ENCODE data around the gene WIPI1.
A peak's percentile ranks its signal among the peaks of the same experiment; 100 is the strongest.

The WIPI1 gene

GRCh38 chr17:68460715-68461114 is 3.4 kb upstream of the WIPI1 start:
- no peak for DNase-seq (ENCODE audit: low read depth, low spot score)

- no peak for DNase-seq (ENCODE audit: low read depth, low spot score)
Observed at GRCh38 chr17:68460146-68460545, 2.9 kb upstream of the WIPI1 start.

- DNase-seq (ENCODE audit: low read depth, low spot score) = no peak
Observed at GRCh38 chr17:68459037-68459639, 1.8 kb upstream of the WIPI1 start.

DNA sequence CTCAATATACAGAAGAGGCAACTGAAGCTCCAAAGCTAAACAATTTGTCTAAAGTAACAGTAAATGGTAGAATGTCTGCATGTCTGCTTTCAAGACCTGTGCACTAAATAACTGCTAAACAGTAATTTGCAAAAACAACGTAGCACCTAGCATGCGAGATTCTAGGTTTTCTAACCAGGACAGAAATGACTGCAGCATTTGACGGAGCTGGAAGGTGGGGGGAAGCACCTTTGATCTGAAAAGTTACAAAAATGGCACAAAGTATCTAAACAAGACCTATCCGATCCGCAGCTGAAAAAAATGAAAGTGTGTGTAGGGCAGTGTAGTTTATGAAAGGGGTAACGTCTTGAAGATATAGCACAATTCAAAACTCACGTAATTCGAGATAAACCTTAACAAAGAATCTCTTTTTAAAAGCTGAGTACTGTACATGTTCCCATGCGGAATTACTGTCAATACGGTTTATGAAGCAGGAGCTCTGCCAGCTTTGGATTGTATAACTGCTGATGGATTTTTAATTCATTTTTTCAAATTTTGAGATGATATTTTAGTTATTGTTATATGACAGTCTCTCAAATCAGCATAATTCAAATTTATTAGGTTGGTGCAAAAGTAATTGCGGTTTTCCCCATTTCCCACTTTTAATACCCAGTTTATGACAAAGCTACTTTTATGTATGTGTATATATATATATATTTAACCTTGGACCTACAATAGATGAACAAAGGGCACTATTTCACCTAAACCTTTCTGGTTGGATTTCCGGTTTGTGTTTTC is 1.2 kb upstream of the WIPI1 start:
- DNase-seq (ENCODE audit: low read depth, low spot score) = no peak

DNA sequence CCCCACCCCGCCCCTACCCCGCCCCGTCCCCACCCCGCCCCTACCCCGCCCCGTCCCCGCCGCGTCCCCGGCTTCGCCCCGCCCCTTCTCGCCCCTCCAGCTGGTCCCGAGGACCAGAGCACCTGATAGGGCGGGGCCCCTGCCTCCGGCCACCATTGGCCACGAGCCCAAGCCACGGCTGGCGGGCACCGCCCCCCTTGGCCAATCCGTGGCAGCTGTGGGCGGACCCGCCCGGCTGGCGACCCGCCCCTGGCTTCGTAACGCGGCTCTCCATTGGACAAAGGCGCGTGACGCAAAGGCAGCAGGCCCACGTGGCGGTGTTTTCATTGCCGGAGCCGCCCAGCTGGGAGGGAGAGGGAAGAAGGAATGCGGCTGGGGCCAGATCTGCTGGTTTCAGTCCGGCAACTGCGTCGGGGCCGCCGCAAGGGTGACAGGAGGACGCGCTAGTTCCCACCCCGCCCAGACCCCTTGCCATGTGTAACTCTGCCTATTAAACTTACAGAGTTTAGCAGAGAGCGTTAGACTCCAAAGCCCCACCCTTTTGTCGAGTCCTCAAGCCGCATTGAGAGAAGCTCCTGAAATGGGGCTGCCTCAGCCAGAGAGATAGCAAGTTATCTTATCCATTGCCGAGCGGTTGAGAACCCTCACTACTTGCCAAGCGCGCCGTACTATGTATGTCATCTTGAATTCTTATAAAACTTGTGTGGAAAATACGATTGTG is 403 bp upstream of the WIPI1 start:
- DNase-seq (ENCODE audit: low read depth, low spot score) = peak; percentile 98

GRCh38 chr17:68456339-68457167 is 743 bp downstream of the WIPI1 start:
- DNase-seq (ENCODE audit: low read depth, low spot score) = peak; percentile 70

DNA sequence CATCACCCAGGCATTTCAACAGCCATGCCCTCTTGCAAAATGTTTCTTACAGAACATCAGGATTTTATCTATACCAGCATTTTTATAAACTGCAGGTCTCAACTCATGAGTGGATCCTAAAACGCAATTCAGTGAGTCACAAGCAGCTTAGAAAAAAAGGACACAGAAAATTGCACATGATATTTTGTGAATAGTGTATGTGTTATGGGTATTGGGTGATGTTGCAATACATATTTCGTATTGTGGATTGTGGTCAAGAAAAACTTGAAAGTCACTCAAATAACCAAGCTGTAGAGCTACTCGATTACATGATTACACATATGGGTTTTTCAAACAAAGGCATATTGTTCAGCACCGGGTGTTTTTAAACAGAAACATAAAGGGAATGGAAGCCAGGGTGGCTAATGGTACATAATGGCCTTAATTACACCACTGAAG is 1.4 kb downstream of the WIPI1 start:
- DNase-seq (ENCODE audit: low read depth, low spot score) = no peak

- no peak for DNase-seq (ENCODE audit: low read depth, low spot score)
Observed at GRCh38 chr17:68453991-68454665, 3.2 kb downstream of the WIPI1 start.

DNA sequence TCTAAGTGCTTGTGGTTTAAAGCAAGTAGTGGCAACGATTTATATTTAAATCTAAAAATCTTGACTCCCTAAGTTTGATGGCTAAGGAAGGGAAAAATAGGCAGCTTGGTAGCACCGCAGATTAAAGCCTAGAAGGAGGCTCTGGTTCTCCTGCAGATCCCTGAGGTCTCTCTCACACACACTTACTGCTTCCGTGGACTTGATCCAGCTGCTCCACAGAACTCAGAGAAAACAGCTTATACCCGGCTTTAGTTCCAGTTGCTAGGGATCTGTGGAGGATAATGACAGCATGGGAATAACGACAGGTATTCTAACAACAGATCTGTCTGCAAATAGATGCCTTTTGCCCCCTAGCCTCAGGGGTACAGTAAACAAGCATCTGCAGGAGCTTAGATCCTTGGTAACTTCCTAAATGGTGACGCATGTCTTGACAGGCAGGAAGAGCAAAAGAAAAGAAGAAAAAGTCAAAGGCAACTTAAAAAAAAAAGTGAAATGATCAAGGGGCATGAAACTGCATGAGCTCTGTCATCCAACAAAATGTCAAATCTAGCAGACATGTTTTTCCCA is 4.5 kb downstream of the WIPI1 start:
- no peak for DNase-seq (ENCODE audit: low read depth, low spot score)

GRCh38 chr17:68451670-68452354 is 5.5 kb downstream of the WIPI1 start:
- DNase-seq (ENCODE audit: low read depth, low spot score) = no peak

GRCh38 chr17:68450801-68451200 is 6.5 kb downstream of the WIPI1 start:
- no peak for DNase-seq (ENCODE audit: low read depth, low spot score)

DNA sequence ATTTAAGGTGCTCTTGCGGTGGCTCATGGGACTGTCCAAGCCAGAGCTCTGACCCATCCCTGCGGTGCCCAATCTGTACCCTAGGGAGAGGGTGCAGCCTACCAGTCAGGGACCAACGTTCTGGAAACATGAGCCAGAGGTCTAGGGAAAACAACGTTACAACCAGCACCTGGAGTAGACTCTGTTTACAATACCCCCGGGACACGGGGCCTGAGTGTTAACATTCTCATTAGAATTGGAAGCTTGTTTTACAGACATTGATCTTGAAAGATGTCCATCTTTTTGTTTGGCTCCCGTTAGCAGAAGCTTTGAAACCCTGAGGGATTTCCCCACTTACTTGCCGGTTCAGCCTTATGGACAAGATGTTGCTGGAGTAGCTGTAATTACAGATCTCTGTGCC is 6.9 kb downstream of the WIPI1 start:
- no peak for DNase-seq (ENCODE audit: low read depth, low spot score)

DNA sequence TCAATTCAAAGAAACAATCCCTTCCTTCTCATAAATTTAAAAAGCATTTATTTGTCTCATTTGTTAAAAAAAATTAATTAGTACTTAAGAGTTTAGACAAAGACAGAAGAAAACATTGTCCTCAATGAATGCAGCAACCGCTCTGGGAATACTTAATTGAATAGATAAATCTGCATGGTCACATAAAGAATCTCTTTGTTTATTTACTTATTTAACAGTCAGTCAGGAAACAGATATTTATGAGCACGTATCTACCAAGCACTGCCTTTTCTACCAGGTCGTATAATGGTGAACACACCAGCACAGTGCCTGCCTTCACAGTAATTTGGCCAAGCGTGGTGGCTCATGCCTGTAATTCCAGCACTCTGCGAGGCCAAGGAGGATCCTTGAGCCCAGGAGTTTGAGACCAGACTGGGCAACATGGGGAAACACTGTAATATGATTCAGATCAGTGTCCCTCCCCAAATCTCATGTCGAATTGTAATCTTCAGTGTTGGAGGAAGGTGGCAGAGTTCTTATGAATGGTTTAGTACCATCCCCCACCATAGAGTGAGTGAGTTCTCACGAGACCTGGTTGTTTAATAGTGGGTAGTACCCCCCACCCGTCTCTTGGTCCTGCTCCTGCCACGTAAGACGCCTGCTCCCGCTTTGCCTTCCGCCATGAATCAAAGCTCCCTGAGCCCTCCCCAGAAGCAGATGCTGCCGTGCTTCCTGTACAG is 8.1 kb downstream of the WIPI1 start:
- DNase-seq (ENCODE audit: low read depth, low spot score) = no peak

- DNase-seq (ENCODE audit: low read depth, low spot score) = no peak
Observed at GRCh38 chr17:68446626-68447041, 10.7 kb downstream of the WIPI1 start.

- DNase-seq (ENCODE audit: low read depth, low spot score) = no peak
Observed at GRCh38 chr17:68445671-68446070, 11.6 kb downstream of the WIPI1 start.

DNA sequence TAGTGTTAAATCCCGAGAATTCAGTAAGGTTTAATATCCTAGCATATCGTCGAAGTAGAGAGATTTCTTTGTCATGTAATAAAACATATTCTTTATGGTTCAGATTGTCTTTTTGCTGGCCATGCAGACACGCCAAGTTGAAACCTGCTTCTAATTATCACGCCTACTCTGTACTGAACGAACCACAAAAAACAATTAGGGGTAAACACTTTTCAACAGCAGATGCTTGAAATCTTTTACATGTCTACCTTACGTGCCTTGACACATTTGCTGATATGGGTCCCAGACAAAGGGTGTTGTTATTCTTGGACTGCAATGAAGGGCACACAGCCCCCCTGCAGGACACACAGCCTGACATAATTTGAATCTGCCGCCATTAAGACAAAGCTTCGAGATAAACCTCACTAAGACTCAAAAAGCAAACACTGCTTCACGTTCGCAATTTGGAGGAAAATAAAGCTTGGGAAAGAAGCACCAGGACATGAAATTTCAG is 13.3 kb downstream of the WIPI1 start:
- DNase-seq (ENCODE audit: low read depth, low spot score) = no peak

GRCh38 chr17:68441070-68441770 is 16.1 kb downstream of the WIPI1 start:
- no peak for DNase-seq (ENCODE audit: low read depth, low spot score)

- DNase-seq (ENCODE audit: low read depth, low spot score) = no peak
Observed at GRCh38 chr17:68440526-68440925, 16.8 kb downstream of the WIPI1 start.

Data from brain pericyte (primary cell).